ENCODE results near the gene ADGRG6.

DNA sequence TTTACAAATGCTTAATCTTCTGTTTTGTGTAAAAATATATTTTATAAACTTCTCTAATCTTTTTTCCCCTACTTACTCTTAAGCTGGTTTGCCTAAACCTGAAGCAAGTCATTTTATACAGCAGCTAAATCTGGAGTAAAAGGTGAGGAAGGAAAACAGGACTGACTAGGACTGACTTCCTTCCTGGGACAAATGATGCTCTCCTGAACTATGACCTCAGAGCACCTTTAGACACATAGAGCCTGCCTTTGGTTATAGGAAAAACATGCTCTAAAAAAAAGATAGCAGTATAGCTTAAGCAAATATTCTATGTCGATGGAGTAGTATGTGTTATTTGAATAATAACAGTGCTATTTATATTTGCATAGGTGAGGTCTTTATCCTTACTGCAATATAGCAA, 21.5 kb upstream of the ADGRG6 start:
- TF ChIP-seq, protein P1, sequence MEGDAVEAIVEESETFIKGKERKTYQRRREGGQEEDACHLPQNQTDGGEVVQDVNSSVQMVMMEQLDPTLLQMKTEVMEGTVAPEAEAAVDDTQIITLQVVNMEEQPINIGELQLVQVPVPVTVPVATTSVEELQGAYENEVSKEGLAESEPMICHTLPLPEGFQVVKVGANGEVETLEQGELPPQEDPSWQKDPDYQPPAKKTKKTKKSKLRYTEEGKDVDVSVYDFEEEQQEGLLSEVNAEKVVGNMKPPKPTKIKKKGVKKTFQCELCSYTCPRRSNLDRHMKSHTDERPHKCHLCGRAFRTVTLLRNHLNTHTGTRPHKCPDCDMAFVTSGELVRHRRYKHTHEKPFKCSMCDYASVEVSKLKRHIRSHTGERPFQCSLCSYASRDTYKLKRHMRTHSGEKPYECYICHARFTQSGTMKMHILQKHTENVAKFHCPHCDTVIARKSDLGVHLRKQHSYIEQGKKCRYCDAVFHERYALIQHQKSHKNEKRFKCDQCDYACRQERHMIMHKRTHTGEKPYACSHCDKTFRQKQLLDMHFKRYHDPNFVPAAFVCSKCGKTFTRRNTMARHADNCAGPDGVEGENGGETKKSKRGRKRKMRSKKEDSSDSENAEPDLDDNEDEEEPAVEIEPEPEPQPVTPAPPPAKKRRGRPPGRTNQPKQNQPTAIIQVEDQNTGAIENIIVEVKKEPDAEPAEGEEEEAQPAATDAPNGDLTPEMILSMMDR (IDR thresholded peaks at IDR 0.05) = no peak
- no peak for TF ChIP-seq EZH2 (IDR thresholded peaks at IDR 0.05; ENCODE audit: borderline replicate concordance, insufficient read depth, low read depth, low read length, poor library complexity, severe bottlenecking)

Measured in B cell (primary cell).